Lung (tissue), 12 donors: ENCODE results near the gene TSPOAP1. TPM values are rescaled to one million over a fixed set of nuclear protein-coding genes. Genes with fewer than 3 reads are reported as not detected.

ENCODE experiments used
- ATAC-seq: fragments of 200-7000 bp; cut with Tn5 transposase; one replicate; pipeline ENCODE4 v1.9.1; 2020; ENCODE audit warnings: moderate number of reproducible peaks; ENCODE audit not compliant: insufficient read depth, low FRiP score
- DNase-seq, 3 donors: peaks; one replicate each; pipeline ENCODE4 v3.0.0-alpha.2; 2013 to 2017
- H3K27ac ChIP-seq, 2 donors: one replicate each; pipeline ENCODE4 v1.5.1; 2013; ENCODE audit warnings: mild to moderate bottlenecking in 2 of 2, moderate library complexity in 2 of 2, control low read depth in 1 of 2, inconsistent platforms in 1 of 2, low read depth in 1 of 2, low read length in 1 of 2
- H3K27me3 ChIP-seq, 3 donors: one replicate each; pipeline ENCODE4 v1.5.1; 2013; ENCODE audit warnings: low read length in 2 of 3; ENCODE audit not compliant: control insufficient read depth in 3 of 3, insufficient read depth in 3 of 3
- H3K36me3 ChIP-seq, 4 donors: one replicate each; pipeline ENCODE4 v1.5.1; 2013; ENCODE audit warnings: low read length in 4 of 4, mild to moderate bottlenecking in 1 of 4, moderate library complexity in 1 of 4; ENCODE audit not compliant: control insufficient read depth in 4 of 4, insufficient read depth in 4 of 4
- H3K4me1 ChIP-seq, 5 donors: one replicate each; pipeline ENCODE4 v1.5.1; 2013; ENCODE audit warnings: low read length in 5 of 5, mild to moderate bottlenecking in 2 of 5, moderate library complexity in 1 of 5; ENCODE audit not compliant: control insufficient read depth in 5 of 5, insufficient read depth in 5 of 5
- H3K4me3 ChIP-seq: one replicate; pipeline ENCODE4 v1.5.1; 2013; ENCODE audit warnings: mild to moderate bottlenecking, control low read depth, moderate library complexity
- H3K9ac ChIP-seq, 2 donors: one replicate each; pipeline ENCODE4 v1.5.1; 2013; ENCODE audit warnings: low read length in 2 of 2, control low read depth in 1 of 2; ENCODE audit not compliant: insufficient read depth in 1 of 2
- H3K9me3 ChIP-seq, 4 donors: one replicate each; pipeline ENCODE4 v1.5.1; 2013; ENCODE audit warnings: low read length in 3 of 4, mild to moderate bottlenecking in 1 of 4, moderate library complexity in 1 of 4; ENCODE audit not compliant: control insufficient read depth in 4 of 4, insufficient read depth in 3 of 4
- WGBS, 2 donors: extraction: QIAGEN DNeasy Blood & Tissue Kit; methylation state at CpG; one replicate each; pipeline ENCODE4 v1.1.7; 2013; 5-methylcytosine and 5-hydroxymethylcytosine counted together
- polyA plus RNA-seq, 2 donors: library from polyadenylated mRNA; stranded (reverse); fragments of 200-250 nt; gene quantifications; one replicate each; pipeline ENCODE4 v1.2.1, GENCODE V29; 2013
- total RNA-seq, 2 donors: library from RNA; depleted of rRNA in 1 of 2; stranded (reverse); fragments of >200 nt in 1 of 2; gene quantifications; one replicate each; pipeline ENCODE4 v1.2.1, GENCODE V29; 2014 to 2021
- TF ChIP-seq, protein P1 (sequence below): IDR thresholded peaks from 2 replicates; pipeline ENCODE4 v1.5.1; 2012; ENCODE audit warnings: mild to moderate bottlenecking; ENCODE audit errors: control extremely low read depth, extremely low read depth
- donor health status: control.
- donor health status: control.
- donor health status: Bipolar disorder and iron deficiency.
- donor health status: healthy.
- donor health status: DM: yes; HTN: yes; CAD: no.

The TSPOAP1 gene
- total and polyA plus RNA-seq, 4 donors = 7.0 to 23.5 (median 18.2) TPM

DNA sequence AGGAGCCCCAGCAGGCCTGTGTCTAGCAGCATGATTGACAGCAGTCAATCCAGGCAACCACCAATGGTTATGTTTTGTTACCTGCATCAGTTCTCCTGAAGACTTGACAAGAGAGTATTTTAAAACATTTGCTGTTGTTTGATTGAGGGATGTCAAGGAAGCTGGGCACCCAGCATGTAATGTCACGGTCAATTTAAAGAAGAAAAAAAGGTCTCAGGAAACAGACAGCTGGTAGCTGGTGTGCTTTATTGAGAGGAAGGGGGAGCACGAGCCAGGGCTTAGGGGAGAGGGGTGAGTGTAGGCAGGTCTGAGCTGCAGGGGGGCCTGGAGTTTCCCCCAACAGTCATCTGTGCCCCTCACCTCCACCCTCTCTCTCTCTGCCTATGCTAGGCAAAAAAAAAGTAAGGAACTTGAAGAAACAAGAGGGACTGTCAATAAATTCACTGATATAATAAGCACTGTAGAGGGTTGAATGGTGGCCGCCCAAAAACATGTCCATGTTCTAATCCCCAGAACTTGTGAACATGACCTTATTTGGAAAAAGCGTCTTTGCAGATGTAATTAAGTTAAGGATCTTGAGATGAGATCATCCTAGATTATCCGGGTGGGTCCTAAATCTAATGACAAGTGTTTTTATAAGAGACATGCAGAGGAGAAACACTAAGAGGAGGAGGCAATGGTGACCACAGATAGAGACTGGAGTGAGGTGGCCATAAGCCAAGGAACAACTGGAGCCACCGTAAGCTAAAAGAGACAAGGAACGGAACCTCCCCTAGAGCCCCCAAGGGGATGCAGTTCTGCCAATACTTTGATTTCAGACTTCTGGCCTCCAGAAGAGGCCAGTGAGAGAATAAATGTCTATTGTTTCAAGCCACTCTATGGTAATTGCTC is 14.5 kb downstream of the TSPOAP1 start:
- TF ChIP-seq, protein P1, sequence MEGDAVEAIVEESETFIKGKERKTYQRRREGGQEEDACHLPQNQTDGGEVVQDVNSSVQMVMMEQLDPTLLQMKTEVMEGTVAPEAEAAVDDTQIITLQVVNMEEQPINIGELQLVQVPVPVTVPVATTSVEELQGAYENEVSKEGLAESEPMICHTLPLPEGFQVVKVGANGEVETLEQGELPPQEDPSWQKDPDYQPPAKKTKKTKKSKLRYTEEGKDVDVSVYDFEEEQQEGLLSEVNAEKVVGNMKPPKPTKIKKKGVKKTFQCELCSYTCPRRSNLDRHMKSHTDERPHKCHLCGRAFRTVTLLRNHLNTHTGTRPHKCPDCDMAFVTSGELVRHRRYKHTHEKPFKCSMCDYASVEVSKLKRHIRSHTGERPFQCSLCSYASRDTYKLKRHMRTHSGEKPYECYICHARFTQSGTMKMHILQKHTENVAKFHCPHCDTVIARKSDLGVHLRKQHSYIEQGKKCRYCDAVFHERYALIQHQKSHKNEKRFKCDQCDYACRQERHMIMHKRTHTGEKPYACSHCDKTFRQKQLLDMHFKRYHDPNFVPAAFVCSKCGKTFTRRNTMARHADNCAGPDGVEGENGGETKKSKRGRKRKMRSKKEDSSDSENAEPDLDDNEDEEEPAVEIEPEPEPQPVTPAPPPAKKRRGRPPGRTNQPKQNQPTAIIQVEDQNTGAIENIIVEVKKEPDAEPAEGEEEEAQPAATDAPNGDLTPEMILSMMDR = no peak
- Histone ChIP-seq H3K4me1 (no peaks in the 10 kb centered on the region), H3K4me3 (no peak overlapping the region), H3K36me3 (peaks cover 0 to 7% (median 0%) of the 10 kb centered on the region in 4 donors), H3K9me3 (no peaks in the 10 kb centered on the region), H3K9ac (no peak overlapping the region), H3K27me3 (no peaks in the 10 kb centered on the region), H3K27ac (no peak overlapping the region)
- WGBS, 2 donors = 76 to 80% methylated on average over 7 of the region's 7 CpGs
- DNase-seq (no peak), ATAC-seq (no peak)

DNA sequence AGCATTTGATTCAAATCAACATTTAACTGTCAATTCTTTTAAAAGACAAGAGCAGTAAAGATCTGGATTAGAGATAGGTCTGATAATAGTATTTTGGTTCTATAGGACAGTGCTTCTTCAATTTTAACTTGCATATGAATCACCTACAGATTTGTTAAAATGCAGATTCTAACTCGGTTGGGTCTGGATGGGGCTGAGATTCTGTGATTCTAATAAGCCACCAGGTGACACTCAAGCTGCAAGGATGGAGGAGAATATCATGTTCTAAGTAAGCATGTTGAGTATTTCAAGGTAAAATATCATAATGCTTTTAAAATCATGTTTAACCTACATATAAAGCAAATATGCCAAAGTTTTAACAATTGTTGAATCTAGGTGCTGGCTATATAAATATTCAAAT is 15.8 kb downstream of the TSPOAP1 start:
- no peaks in the 10 kb centered on the region for H3K4me1 ChIP-seq
- 62 to 66% methylated on average over 1 of the region's 1 CpG for WGBS, 2 donors
- TF ChIP-seq, protein P1 = no peak
- H3K9me3 ChIP-seq = no peaks in the 10 kb centered on the region
- DNase-seq (no peak), ATAC-seq (no peak)
- H3K9ac ChIP-seq = no peak overlapping the region
- no peaks in the 10 kb centered on the region for H3K27me3 ChIP-seq
- H3K27ac ChIP-seq = no peak overlapping the region
- H3K36me3 ChIP-seq = peaks cover 0 to 9% (median 0%) of the 10 kb centered on the region in 4 donors
- H3K4me3 ChIP-seq = no peak overlapping the region

DNA sequence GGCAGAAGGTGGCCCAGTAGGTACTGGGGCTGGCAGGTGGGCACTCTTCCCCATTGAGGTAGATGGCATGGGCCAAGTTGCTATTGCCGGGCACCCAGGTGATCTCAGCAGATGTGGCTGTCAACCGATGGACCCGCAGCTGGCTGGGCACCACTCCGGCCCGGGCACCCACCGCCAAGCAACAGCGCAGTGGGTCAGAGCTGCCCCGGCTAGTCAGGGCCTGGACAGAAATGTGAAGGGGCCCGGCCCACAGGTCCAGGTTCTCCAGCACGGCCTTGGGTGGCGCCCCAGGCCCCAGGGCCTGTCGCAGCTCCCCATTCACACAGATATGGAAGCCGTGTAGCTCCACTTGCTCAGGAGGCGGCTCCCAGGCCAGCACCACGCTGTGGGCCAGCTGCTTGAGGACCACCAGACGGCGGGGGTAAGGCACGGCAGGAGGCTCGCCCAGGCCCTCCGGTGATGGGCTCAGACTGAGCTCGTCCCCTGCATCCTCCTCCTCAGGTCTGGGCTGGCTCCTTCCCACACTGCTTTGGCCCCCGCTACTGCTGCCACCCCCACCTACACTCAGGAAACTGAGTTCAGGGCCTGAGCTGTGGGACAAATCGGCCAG is 16.5 kb downstream of the TSPOAP1 start:
- Histone ChIP-seq H3K9ac (no peak overlapping the region), H3K4me3 (no peak overlapping the region), H3K27ac (no peak overlapping the region), H3K27me3 (no peaks in the 10 kb centered on the region), H3K9me3 (no peaks in the 10 kb centered on the region), H3K4me1 (no peaks in the 10 kb centered on the region), H3K36me3 (peaks cover 0 to 16% (median 0%) of the 10 kb centered on the region in 4 donors)
- WGBS, 2 donors = 89 to 93% methylated on average over 23 of the region's 23 CpGs
- ATAC-seq = no peak
- DNase-seq = no peak
- TF ChIP-seq, protein P1 = no peak
